ENCODE results near the gene FBXO42. TPM values are rescaled to one million over a fixed set of nuclear protein-coding genes. Genes with fewer than 3 reads are reported as not detected.

FBXO42 gene
- total RNA-seq, 1 experiment from 2014 or later: 19.2 TPM

DNA sequence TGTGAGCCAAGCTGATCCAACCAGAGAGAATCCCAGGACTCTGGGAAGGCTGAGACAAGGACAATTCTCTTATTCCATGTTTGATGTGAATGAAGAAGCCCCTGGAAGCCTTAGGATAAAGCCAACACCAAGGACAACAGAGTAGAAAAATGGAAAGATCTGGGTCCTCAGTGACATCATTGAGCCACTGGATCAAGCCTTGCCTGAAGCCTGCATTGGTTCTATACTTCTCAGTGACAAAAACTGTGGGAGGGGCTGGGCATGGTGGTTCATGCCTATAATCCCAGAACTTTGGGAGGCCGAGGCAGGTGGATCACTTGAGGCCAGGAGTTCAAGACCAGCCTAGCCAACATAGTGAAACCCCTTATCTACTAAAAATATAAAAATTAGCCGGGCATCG lies 155.4 kb downstream of the FBXO42 start:
- Histone ChIP-seq H3K4me3 (no peak overlapping the region), H3K9me3 (no peaks in the 10 kb centered on the region), H3K27me3 (no peaks in the 10 kb centered on the region), H3K36me3 (no peaks in the 10 kb centered on the region)
- no peak for DNase-seq

Other genes with a start within 250 kb of the FBXO42 start
- 68.4 and 80.5 TPM in 2 replicates for gene EPHA2, start 196.4 kb downstream of the FBXO42 start, total RNA-seq (2014; rRNA removed; shearing (Covaris generic); ENCODE audit: low replicate concordance)
- gene ARHGEF19, start 139.8 kb downstream of the FBXO42 start, total RNA-seq (2014; rRNA removed; shearing (Covaris generic); ENCODE audit: low replicate concordance): 20.4 and 36.3 TPM in 2 replicates
- 2.7 and 5.1 TPM in 2 replicates for gene CPLANE2, start 115.3 kb downstream of the FBXO42 start, total RNA-seq (2014; rRNA removed; shearing (Covaris generic); ENCODE audit: low replicate concordance)
- gene SZRD1, start 14.8 kb upstream of the FBXO42 start, total RNA-seq (2014; rRNA removed; shearing (Covaris generic); ENCODE audit: low replicate concordance): 81.1 and 101 TPM in 2 replicates
- gene SPATA21, start 84.9 kb upstream of the FBXO42 start, total RNA-seq (2014; rRNA removed; shearing (Covaris generic); ENCODE audit: low replicate concordance): not detected in 2 replicates
- gene NECAP2, start 88.2 kb upstream of the FBXO42 start, total RNA-seq (2014; rRNA removed; shearing (Covaris generic); ENCODE audit: low replicate concordance): 42.4 and 86.0 TPM in 2 replicates
- gene RNU1-1, start 161.8 kb upstream of the FBXO42 start, total RNA-seq (2014; rRNA removed; shearing (Covaris generic); ENCODE audit: low replicate concordance): not detected in 2 replicates